H1 (cell line): ENCODE measurements around the gene TCF7L2. TPM values are rescaled to one million over a fixed set of nuclear protein-coding genes. Genes with fewer than 3 reads are reported as not detected.

ENCODE experiments used
- CTCF ChIA-PET: fragments of 300-600 bp; sonication (Branson Sonifier 250); formaldehyde crosslinking; loops from one replicate; lab custom pipeline; 2021; ENCODE audit not compliant: partially characterized antibody; lab: Charles Lee
- POLR2A ChIA-PET: fragments of 300-600 bp; sonication (Branson Sonifier 250); formaldehyde crosslinking; loops from one replicate; lab custom pipeline; 2021; ENCODE audit warnings: inconsistent platforms; ENCODE audit not compliant: partially characterized antibody; lab: Charles Lee
- DNase-seq, 2 experiments: peaks; one replicate each; pipeline versions ENCODE4 v3.0.0 to v3.0.0-alpha.2; 2010 to 2022; ENCODE audit warnings: low spot score in 2 of 2, low read depth in 1 of 2, mixed read lengths in 1 of 2
- FAIRE-seq: peaks from 2 replicates; lab custom pipeline; 2011; peaks lifted over from hg19 to GRCh38; lab: Jason Lieb, UNC
- H2AFZ ChIP-seq: 2 replicates; pipeline ENCODE4 v1.8.1; 2012; ENCODE audit warnings: low read length, inconsistent platforms
- H2AK5ac ChIP-seq: 2 replicates; pipeline ENCODE4 v1.6.1; 2013; ENCODE audit warnings: low read depth, low read length
- H2BK120ac ChIP-seq: replicated peaks from 2 replicates; pipeline ENCODE3; 2013; ENCODE audit warnings: low read depth, low read length, inconsistent platforms
- H2BK12ac ChIP-seq: 2 replicates; pipeline ENCODE4 v1.6.1; 2013; ENCODE audit warnings: low read depth, low read length
- H2BK15ac ChIP-seq: 2 replicates; pipeline ENCODE4 v1.6.1; 2013; ENCODE audit warnings: low read length
- H2BK20ac ChIP-seq: 2 replicates; pipeline ENCODE4 v1.6.1; 2013; ENCODE audit warnings: low read length
- H2BK5ac ChIP-seq: 2 replicates; pipeline ENCODE4 v1.6.1; 2013; ENCODE audit warnings: low read depth, low read length
- H3K14ac ChIP-seq: 2 replicates; pipeline ENCODE4 v1.6.1; 2013; ENCODE audit warnings: inconsistent platforms; ENCODE audit not compliant: insufficient read length
- H3K18ac ChIP-seq: 2 replicates; pipeline ENCODE4 v1.6.1; 2013; ENCODE audit warnings: low read length; ENCODE audit errors: extremely low read depth
- H3K23ac ChIP-seq: 2 replicates; pipeline ENCODE4 v1.6.1; 2013; ENCODE audit warnings: inconsistent platforms; ENCODE audit not compliant: insufficient read length
- H3K23me2 ChIP-seq: 2 replicates; pipeline ENCODE4 v1.6.1; 2013; ENCODE audit warnings: low read depth, low read length
- H3K27ac ChIP-seq: 2 replicates; pipeline ENCODE4 v1.6.1; 2011; ENCODE audit warnings: low read depth, low read length, inconsistent platforms
- H3K27me3 ChIP-seq, 4 experiments: replicated peaks in 1 of 4; 1 replicate in 1 of 4; 2 replicates in 3 of 4; pipeline versions ENCODE4 v1.6.1 to v1.8.1; 2011 to 2013; ENCODE audit warnings: low read length in 3 of 4, mild to moderate bottlenecking in 3 of 4, inconsistent platforms in 2 of 4, mixed read lengths in 2 of 4, moderate library complexity in 1 of 4; ENCODE audit not compliant: control insufficient read depth in 3 of 4, insufficient read depth in 3 of 4; ENCODE audit errors: extremely low read depth in 1 of 4
- H3K36me3 ChIP-seq, 4 experiments: 2 replicates each; pipeline versions ENCODE4 v1.6.1 to v1.8.1; 2011 to 2013; ENCODE audit warnings: mild to moderate bottlenecking in 4 of 4, low read length in 3 of 4, moderate library complexity in 2 of 4, control low read depth in 1 of 4, inconsistent platforms in 1 of 4; ENCODE audit not compliant: insufficient read depth in 4 of 4, control insufficient read depth in 2 of 4
- H3K4ac ChIP-seq: replicated peaks from 2 replicates; pipeline ENCODE3; 2013; ENCODE audit warnings: low read length, low read depth, mixed read lengths, inconsistent platforms; ENCODE audit not compliant: insufficient read length
- H3K4me1 ChIP-seq, 4 experiments: replicated peaks in 1 of 4; 1 replicate in 1 of 4; 2 replicates in 3 of 4; pipeline versions ENCODE4 v1.6.1 to v1.8.1; 2011 to 2013; ENCODE audit warnings: low read length in 3 of 4, inconsistent platforms in 2 of 4, mixed read lengths in 1 of 4; ENCODE audit not compliant: insufficient read depth in 4 of 4, control insufficient read depth in 3 of 4
- H3K4me2 ChIP-seq, 2 experiments: 2 replicates each; pipeline versions ENCODE4 v1.6.1 to v1.8.1; 2011 to 2013; ENCODE audit warnings: low read depth in 2 of 2, low read length in 2 of 2, control low read depth in 1 of 2, inconsistent platforms in 1 of 2, mild to moderate bottlenecking in 1 of 2; ENCODE audit not compliant: insufficient read depth in 1 of 2
- H3K4me3 ChIP-seq, 4 experiments: fragments of 200-600, 300-600 bp in 1 of 4; sonication (generic), shearing (Covaris generic), sonication (Bioruptor Twin) in 1 of 4; 2 replicates each; pipeline versions ENCODE4 v1.5.1 to v1.8.1; 2011 to 2016; ENCODE audit warnings: low read length in 4 of 4, low read depth in 3 of 4, control low read depth in 2 of 4, inconsistent platforms in 2 of 4, mild to moderate bottlenecking in 2 of 4, mixed read lengths in 1 of 4, moderate library complexity in 1 of 4; ENCODE audit not compliant: insufficient read depth in 2 of 4; ENCODE audit errors: extremely low read depth in 1 of 4
- H3K56ac ChIP-seq: replicated peaks from 2 replicates; pipeline ENCODE3; 2013; ENCODE audit warnings: low read depth, mild to moderate bottlenecking, mixed read lengths, low read length, inconsistent platforms; ENCODE audit not compliant: insufficient read length
- H3K79me1 ChIP-seq: 2 replicates; pipeline ENCODE4 v1.6.1; 2013; ENCODE audit warnings: low read depth, low read length, control low read depth
- H3K79me2 ChIP-seq, 2 experiments: 2 replicates each; pipeline versions ENCODE4 v1.6.1 to v1.8.1; 2012 to 2013; ENCODE audit warnings: low read length in 2 of 2, mild to moderate bottlenecking in 2 of 2, inconsistent platforms in 1 of 2; ENCODE audit not compliant: insufficient read depth in 2 of 2, control insufficient read depth in 1 of 2
- H3K9ac ChIP-seq, 4 experiments: replicated peaks in 1 of 4; 1 replicate in 1 of 4; 2 replicates in 3 of 4; pipeline versions ENCODE4 v1.6.1 to v1.8.1; 2011 to 2013; ENCODE audit warnings: low read depth in 3 of 4, low read length in 3 of 4, control low read depth in 2 of 4, mild to moderate bottlenecking in 2 of 4, moderate library complexity in 2 of 4, inconsistent platforms in 1 of 4; ENCODE audit errors: extremely low read depth in 1 of 4
- H3K9me3 ChIP-seq, 2 experiments: 2 replicates each; pipeline versions ENCODE4 v1.6.1 to v1.8.1; 2012 to 2013; ENCODE audit warnings: mild to moderate bottlenecking in 2 of 2, moderate library complexity in 2 of 2, control low read depth in 1 of 2, inconsistent platforms in 1 of 2, low read depth in 1 of 2, low read length in 1 of 2, mixed read lengths in 1 of 2; ENCODE audit not compliant: insufficient read depth in 2 of 2
- H4K20me1 ChIP-seq, 2 experiments: replicated peaks in 1 of 2; 2 replicates each; pipeline versions ENCODE3 to v1.8.1; 2011 to 2013; ENCODE audit warnings: inconsistent platforms in 2 of 2, low read length in 2 of 2, mild to moderate bottlenecking in 1 of 2; ENCODE audit not compliant: insufficient read depth in 2 of 2, control insufficient read depth in 1 of 2
- H4K5ac ChIP-seq: 2 replicates; pipeline ENCODE4 v1.6.1; 2013; ENCODE audit warnings: low read length, low read depth, mixed read lengths, inconsistent platforms; ENCODE audit not compliant: insufficient read length
- H4K8ac ChIP-seq: 2 replicates; pipeline ENCODE4 v1.8.0; 2013; ENCODE audit warnings: mild to moderate bottlenecking, moderate library complexity, low read length, inconsistent platforms; ENCODE audit not compliant: insufficient read depth; ENCODE audit errors: extremely low read depth
- H4K91ac ChIP-seq: replicated peaks from 2 replicates; pipeline ENCODE3; 2013; ENCODE audit warnings: low read length, mixed read lengths, inconsistent platforms; ENCODE audit not compliant: insufficient read length
- CHD1 ChIP-seq: IDR thresholded peaks from 2 replicates; pipeline ENCODE4 v1.6.1; 2012; ENCODE audit warnings: low read depth, low read length, improper control_type of control experiment
- CREB1 ChIP-seq: IDR thresholded peaks from 2 replicates; pipeline ENCODE4 v1.6.1; 2012; ENCODE audit warnings: inconsistent platforms
- GABPA ChIP-seq: IDR thresholded peaks from 2 replicates; pipeline ENCODE4 v1.6.1; 2011; ENCODE audit warnings: mild to moderate bottlenecking, low read length, moderate library complexity, borderline replicate concordance; ENCODE audit not compliant: insufficient read depth
- SIN3A ChIP-seq, 2 experiments: IDR thresholded peaks in 1 of 2; conservative IDR thresholded peaks in 1 of 2; 2 replicates each; pipeline ENCODE4 v1.6.1; 2011 to 2012; ENCODE audit warnings: low read length in 2 of 2, improper control_type of control experiment in 1 of 2, low read depth in 1 of 2, mild to moderate bottlenecking in 1 of 2
- SIRT6 ChIP-seq: IDR thresholded peaks from one replicate; pipeline ENCODE4 v1.7.1; 2012; ENCODE audit warnings: low read length, inconsistent platforms
- TAF1 ChIP-seq: IDR thresholded peaks from 2 replicates; pipeline ENCODE4 v1.6.1; 2011; ENCODE audit warnings: mild to moderate bottlenecking, low read depth, low read length
- ZNF274 ChIP-seq: IDR thresholded peaks from 2 replicates; pipeline ENCODE4 v1.7.0; 2012; ENCODE audit warnings: low read length, borderline replicate concordance; ENCODE audit errors: extremely low read depth
- WGBS, 2 experiments: shearing (Covaris generic) in 1 of 2; methylation state at CpG; one replicate each; pipeline versions ENCODE4 v1.1.6 to v1.1.7; 2013 to 2015; ENCODE audit warnings: low lambda C conversion rate in 2 of 2, mixed read lengths in 2 of 2, inconsistent platforms in 1 of 2, low coverage in 1 of 2, missing lambda C conversion rate in 1 of 2; ENCODE audit not compliant: insufficient replicate concordance in 2 of 2, insufficient coverage in 1 of 2, insufficient read length in 1 of 2; ENCODE audit errors: extremely low coverage in 1 of 2, missing lambda C conversion rate in 1 of 2; 5-methylcytosine and 5-hydroxymethylcytosine counted together
- polyA plus RNA-seq, 7 experiments: library from polyadenylated mRNA; depleted of rRNA in 3 of 7; stranded (reverse) in 5 of 7; unstranded in 2 of 7; fragments of >200 nt in 5 of 7; fragments of 200-250 nt in 2 of 7; gene quantifications; 1 replicate in 5 of 7; 2 replicates in 1 of 7; 4 replicates in 1 of 7; pipeline versions ENCODE4 v1.2.1 to v1.2.3, GENCODE V29; 2011 to 2013; ENCODE audit warnings: missing spikeins in 2 of 7, mixed read lengths in 2 of 7
- total RNA-seq: library from RNA; stranded (reverse); fragmentation: NEBNext Ultra II Directional; extraction: Animal tissue kit (Norgen Biotek cat#: 25700); gene quantifications from 2 replicates; pipeline ENCODE4 v1.2.1, GENCODE V29; 2021

The TCF7L2 gene
- total and polyA plus RNA-seq, 2 of the 8 experiments (the other 6 are each of a cell fraction or from before 2014, with no cell fraction given) = 33.9 to 67.3 TPM

- Histone ChIP-seq H4K91ac (no peak overlapping the region), H2BK12ac (no peak overlapping the region), H3K79me2 (peaks cover 18 to 98% of the 10 kb centered on the region in 2 experiments), H2AFZ (no peak overlapping the region), H3K27ac (no peak overlapping the region), H3K14ac (no peak overlapping the region), H3K4me2 (no peak overlapping the region), H2BK20ac (no peak overlapping the region), H4K8ac (no peak overlapping the region), H2AK5ac (no peak overlapping the region), H3K4me3 (no peak overlapping the region), H3K27me3 (no peaks in the 10 kb centered on the region), H3K23me2 (peaks cover 2% of the 10 kb centered on the region; the same call in 1 of the 2 replicates), H2BK15ac (no peak overlapping the region), H4K20me1 (peaks cover 17 to 35% of the 10 kb centered on the region in 2 experiments), H3K23ac (no peak overlapping the region), H2BK5ac (no peak overlapping the region), H3K56ac (no peak overlapping the region), H3K36me3 (peaks cover 8 to 68% (median 23%) of the 10 kb centered on the region in 4 experiments), H3K4me1 (peaks cover 0 to 8% (median 2%) of the 10 kb centered on the region in 4 experiments; a peak in 4 of 7 replicates), H4K5ac (no peak overlapping the region), H3K4ac (no peak overlapping the region), H3K9ac (no peak overlapping the region), H3K79me1 (peaks cover 17% of the 10 kb centered on the region), H2BK120ac (no peak overlapping the region), H3K18ac (no peak overlapping the region), H3K9me3 (no peaks in the 10 kb centered on the region)
- TF ChIP-seq ZNF274 (no peak), CHD1 (no peak), SIRT6 (no peak), GABPA (no peak), TAF1 (no peak), CREB1 (no peak), SIN3A (conservative IDR thresholded peaks at IDR 0.05 in 1 of 2, IDR thresholded peaks at IDR 0.05 in 1 of 2; ENCODE audit: low read depth in 1 of 2, low read length in 2 of 2) (no peak)
- CTCF ChIA-PET = interaction anchor here (0.7 to 1.2 kb wide), 5 partner anchors 15 to 207 kb away, joined by 3 to 5 read pairs (median 3); no protein-coding TSS in a partner anchor
- FAIRE-seq = no peak
- WGBS, 2 experiments = 92% methylated on average over 5 of the region's 5 CpGs; no CpG with 5 or more reads in 1 of the 2 experiments
- no peak for DNase-seq
- POLR2A ChIA-PET = interaction anchor here (1.0 to 3.2 kb wide), 8 partner anchors 11 to 89 kb away, joined by 3 to 10 read pairs (median 6); no protein-coding TSS in a partner anchor
These were observed 22.6 kb downstream of the TCF7L2 start for GRCh38 chr10:112972606-112973005.
